Left hindlimb (tissue), 1 donor: ENCODE results near the gene DPY30.
A peak's percentile ranks its signal among the peaks of the same experiment; 100 is the strongest.
"Not testable (repeated sequence)": the region's sequence is repeated elsewhere in the genome, so short reads cannot be mapped to it uniquely, and the experiment has no call there.

Experiments
- DNase-seq: peaks from one replicate; pipeline ENCODE4 v3.0.0-alpha.2; 2018

Gene DPY30

DNA sequence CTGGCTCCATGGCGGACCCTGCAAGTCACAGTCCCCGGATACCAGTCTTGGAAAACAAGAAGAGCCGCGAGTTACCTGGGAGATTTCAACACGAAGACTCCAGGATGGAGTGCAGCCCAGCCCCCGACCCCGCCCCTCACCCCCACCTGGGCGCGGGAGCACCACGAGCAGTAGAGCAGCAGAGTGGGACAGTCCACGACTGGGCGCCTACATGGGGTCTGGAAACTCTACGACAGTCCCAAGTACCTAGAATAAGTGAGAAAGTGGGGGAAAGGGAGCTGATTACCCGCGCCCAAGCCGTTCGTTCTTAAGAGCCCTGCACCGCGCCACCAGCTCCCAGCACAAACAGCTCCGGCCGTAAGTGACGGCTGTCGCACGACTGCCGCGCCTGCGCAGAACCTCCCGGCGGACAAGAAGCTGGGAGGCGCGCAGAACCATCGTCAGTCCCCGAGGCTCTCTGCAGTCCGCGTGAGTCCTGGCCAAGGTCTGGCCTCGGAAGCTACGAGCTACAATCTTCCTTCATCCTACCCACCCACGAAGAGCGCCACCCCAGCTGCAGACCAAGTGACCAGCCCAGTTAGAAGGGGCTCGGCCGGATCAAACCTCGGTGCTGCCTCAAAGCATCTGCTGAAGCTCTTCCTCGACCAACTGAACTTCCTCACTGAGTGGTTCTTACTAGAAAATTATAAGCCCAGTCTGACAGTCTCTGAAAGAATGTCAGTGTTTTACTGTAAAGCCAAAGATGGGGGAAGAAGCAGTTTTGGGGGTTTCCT lies at the start of gene DPY30:
DPY30 (minus strand) TSS at position 359 of the 773 bp plus-strand sequence; CDS start at position 10, 349 bp downstream.
- DNase-seq, result peak; percentile 94

DNA sequence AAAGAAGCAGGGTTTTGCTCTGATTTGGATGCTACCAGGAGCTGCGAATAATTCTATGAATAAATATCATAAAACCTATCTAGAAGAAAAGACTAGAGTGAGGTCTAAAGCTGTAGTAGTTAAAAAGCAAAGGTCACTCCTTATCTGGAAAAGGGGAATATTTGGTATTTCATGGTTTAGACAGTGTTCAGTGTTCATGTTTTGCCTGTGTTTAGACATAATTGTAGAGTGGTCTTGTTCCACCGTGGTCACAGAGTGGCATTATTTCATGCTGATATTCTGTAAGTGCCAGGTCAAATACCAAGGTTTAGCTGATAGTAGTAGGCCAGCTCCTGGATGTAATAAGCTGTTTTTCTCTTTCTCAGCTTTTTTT lies 34.5 kb upstream of the DPY30 start:
- no peak for DNase-seq

DNA sequence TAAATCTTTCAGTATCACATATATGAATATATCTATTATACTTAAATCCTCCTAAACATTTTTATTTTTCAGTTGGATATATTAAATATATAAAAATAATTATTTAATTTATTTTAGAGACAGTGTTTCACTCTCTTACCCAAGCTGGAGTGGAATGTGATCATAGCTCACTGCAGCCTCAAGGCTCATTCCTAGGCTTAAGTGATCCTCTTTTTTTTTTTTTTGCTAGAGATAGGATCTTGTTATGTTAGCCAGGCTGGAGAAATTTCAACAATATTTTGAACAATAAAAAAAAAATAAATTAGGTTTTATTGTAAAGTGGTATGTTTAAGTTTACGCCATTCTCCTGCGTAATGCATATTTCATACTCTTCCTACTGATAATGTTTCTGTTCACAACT lies 27.9 kb upstream of the DPY30 start:
- no peak for DNase-seq

DNA sequence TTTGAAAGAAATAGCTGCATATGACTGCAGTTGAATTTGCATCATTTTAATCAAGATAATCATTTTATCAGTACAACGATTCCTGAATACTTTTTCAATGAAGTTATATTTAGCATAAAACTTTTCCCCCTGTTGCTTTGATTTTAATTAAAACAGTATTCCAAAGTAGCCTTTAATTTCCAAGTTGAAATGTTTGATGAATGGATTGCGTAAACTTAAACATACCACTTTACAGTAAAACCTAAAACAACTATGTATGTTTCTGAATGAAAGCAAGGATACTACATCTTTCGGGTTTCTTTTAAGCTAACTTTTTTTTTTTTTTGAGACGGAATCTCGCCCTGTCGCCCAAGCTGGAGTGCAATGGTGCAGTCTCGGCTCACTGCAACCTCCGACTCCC lies 25.1 kb upstream of the DPY30 start:
- no peak for DNase-seq

DNA sequence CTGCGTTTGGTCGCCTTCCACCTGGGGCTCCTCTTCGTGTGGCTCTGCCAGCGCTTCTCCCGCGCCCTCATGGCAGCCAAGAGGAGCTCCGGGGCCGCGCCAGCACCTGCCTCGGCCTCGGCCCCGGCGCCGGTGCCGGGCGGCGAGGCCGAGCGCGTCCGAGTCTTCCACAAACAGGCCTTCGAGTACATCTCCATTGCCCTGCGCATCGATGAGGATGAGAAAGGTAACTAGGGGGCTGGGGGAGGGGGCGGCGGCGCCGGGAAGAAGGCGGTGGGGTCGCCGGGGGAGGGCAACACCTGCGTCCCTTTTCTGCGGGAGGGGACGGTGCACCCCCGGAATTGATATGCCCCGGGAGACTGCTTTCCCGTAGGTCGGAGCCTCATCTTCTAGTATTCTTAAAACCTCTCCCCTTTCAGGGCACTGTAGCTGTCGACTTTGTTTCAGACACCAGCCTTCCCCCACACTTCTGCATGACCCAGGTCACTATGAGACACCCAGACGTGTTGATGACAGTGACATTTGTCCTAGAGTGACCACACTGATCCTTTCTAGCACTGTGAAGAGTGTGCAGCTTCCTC lies 24.5 kb upstream of the DPY30 start:
- no peak for DNase-seq

DNA sequence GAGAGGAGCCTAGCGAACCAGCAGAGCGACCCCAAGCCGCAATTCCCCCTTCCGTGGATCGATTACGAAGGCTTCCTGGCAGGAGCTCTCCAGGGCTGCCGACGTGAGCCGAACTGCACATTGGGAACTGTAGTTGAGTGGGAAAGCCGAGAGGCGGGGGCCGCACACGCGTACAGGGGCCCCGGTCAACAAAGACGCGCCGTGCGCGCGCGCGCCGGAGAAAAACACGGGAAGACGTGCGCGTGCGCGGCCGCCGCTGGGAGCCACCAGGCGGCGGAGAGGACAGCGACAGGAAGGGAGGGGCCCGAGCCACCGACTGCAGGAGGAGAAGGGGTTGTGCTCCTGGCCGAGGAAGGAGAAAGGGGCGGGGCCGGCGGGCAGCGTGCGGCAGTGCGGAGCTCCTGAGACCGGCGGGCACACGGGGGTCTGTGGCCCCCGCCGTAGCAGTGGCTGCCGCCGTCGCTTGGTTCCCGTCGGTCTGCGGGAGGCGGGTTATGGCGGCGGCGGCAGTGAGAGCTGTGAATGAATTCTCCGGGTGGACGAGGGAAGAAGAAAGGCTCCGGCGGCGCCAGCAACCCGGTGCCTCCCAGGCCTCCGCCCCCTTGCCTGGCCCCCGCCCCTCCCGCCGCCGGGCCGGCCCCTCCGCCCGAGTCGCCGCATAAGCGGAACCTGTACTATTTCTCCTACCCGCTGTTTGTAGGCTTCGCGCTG lies 23.9 kb upstream of the DPY30 start, which contains the start of gene SPAST:
SPAST (plus strand) TSS at position 247 of the 711 bp plus-strand sequence; CDS start at position 523, 276 bp downstream.
- peak; percentile 98 for DNase-seq

DNA sequence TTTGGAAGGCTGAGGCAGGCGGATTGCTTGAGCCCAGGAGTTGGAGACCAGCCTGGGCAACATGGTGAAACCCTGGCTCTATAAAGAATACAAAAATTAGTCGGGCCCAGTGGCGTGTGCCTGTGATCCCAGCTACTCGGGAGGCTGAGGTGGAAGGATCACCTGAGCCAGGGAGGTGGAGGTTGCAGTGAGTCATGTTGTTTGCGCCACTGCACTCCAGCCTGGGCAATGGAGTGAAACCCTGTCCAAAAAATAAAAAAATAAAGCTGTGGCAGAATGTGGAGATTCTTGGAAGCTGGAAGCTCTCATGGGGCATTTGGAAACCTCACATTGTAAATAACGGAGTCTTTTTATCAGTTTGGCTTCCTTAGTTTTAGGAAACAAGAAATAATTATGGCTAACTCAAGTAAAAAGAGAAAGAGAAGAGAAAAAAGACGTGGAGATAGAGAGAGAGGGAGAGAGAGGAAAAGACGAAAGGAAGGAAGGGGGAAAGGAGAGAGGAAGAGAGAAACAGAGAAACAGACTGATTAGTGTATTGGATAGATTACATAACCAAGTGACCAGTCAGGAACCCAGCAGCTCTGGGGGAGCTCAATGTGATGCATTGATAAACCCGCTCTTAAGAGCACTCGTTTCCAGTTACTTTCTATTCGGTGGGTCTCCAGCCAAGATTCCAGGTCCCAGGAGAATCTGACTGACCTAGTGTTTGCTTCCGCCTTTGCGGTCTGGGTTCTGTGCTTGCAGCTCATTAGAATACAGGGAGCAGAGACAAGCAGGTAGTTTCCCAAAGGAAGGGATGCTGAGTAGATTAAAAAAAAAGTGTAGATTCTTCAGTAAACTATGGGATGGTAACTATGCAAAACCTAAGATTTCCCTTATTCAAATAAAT lies 22.6 kb upstream of the DPY30 start:
- DNase-seq, result peak; percentile 60

DNA sequence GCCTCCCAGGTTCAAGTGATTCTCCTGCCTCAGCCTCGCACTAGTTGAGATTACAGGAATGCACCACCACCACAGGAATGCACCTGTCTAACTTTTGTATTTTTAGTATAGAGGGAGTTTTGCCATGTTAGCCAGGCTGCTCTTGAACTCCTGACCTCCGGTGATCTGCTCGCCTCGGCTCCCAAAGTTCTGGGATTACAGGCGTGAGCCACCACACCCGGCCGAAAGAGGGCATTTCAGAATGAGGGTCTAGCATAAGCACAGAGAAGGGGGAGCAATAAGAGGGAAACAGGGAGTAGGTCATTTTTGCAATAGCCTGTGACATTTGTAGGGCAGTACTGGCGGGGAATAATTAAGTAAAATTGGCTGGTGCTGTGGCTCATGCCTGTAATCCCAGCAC lies 21.8 kb upstream of the DPY30 start:
- DNase-seq, result no peak

DNA sequence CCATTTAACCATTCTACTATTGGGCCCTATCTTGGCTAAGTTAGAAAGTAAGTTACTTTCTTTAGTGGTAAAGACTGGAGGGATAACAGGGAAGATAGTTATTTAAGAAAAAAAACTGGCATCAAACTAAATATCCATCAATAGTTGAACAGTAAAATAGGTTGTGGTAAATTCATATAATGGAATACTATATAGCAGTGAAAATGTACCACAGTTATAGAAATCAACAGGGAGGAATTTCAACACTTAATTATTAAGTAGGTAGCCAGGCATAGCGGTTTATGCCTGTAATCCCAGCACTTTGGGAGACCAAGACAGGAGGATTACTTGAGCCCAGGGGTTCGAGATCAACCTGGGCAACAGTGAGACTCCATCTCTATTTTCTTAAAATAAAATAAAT lies 20.7 kb upstream of the DPY30 start:
- no peak for DNase-seq

DNA sequence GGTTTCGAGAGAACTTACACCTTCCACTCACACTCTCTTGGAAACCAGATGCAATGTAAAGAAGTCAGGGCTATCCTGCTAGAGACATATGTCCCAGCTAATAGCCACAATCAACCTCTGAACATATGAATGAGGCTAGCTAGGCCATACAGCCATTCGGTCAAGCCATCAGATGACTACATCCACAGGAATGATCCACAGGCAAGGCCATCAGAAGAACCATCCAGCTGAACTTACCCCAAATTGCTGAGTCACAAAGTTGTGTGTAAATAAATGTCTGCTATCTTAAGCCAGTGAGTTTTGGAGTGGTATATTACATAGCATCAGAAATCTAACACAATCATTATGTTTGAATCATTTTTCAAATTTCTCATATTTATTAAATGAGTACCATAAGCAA lies 18.5 kb upstream of the DPY30 start:
- DNase-seq, result no peak

DNA sequence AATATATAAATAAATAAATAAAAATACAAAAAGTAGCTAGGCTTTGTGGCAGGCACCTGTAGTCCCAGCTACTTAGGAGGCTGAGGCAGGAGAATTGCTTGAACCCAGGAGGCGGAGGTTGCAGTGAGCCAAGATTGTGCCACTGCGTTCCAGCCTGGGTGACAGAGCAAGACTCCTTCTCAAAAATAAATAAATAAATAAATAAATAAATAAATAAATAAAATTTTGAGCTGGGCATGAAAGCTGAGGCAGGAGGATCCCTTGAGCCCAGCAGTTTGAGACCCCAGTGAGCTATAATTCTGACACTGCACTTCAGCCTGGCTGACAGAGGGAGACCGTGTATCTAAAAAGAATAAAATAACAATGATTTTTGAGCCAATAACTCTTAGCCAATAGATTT lies 15.0 kb upstream of the DPY30 start:
- DNase-seq, result not testable (repeated sequence)

DNA sequence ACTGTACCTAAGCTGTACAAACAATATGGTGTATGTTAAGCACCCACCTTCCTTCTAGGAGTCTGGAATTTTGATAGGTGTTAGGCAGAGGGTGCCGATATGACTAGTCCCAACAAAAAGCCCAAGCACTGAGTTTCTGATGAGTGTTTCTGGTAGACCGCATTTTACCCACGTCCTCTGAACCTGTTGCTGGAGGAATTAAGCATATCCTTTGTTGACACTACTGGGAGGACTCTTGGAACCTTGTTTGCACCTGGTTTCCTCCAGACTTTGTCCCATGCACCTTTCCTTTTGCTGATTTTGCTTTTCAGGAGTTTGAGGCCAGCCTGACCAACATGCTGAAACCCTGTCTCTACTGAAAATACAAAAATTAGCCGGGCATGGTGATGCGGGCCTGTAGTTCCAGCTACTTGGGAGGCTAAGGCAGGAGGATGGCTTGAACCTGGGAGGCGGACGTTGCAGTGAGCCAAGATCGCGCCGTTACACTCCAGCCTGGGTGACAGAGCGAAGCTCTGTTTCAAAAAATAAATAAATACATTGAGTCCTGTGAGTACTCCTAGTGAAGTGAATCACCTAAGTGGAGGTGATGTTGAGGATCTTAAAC lies 12.3 kb upstream of the DPY30 start:
- no peak for DNase-seq

DNA sequence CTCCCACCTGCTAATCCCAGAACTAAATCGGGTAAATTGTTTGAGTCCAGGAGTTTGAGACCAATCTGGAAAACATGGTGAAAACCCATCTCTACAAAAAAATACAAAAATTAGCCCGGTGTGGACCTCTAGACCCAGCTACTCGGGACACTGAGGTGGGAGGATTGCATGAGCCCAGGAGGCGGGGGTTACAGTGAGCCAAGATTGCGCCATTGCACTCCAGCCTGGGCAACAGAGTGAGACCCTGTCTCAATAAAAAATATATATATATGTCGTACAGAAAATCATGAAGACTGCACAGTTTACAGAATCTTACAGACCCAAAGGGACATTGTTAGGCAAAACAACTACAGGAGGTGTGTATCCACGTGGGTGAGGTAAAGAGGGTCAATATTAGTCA lies 4.0 kb upstream of the DPY30 start:
- no peak for DNase-seq

DNA sequence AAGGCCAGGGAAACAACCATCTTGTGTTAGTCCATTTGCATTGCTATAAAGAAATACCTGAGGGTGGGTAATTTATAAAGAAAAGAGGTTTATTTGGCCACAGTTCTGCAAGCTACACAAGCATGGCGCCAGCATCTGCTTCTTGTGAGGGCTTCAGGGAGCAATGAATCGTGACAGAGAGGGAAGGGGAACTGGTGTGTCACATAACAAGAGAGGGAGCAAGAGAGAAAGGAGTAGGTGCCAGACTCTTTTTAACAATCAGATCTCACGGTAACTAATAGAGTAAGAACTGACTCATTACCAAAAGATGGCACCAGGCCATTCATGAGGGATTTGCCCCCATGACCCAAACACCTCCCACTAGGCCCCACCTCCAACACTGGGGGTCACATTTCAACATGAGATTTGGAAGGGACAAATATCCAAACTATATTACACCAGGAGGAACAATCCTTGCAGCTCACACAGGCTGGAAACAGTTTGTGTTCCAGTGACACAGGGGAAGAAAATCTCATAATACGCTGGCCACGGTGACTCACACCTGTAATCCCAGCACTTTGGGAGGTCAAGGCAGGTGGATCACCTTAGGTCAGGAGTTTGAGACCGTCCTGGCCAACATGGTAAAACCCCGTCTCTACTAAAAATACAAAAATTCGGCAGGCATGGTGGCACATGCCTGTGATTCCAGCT lies 5.3 kb downstream of the DPY30 start:
- DNase-seq, result not testable (repeated sequence)

DNA sequence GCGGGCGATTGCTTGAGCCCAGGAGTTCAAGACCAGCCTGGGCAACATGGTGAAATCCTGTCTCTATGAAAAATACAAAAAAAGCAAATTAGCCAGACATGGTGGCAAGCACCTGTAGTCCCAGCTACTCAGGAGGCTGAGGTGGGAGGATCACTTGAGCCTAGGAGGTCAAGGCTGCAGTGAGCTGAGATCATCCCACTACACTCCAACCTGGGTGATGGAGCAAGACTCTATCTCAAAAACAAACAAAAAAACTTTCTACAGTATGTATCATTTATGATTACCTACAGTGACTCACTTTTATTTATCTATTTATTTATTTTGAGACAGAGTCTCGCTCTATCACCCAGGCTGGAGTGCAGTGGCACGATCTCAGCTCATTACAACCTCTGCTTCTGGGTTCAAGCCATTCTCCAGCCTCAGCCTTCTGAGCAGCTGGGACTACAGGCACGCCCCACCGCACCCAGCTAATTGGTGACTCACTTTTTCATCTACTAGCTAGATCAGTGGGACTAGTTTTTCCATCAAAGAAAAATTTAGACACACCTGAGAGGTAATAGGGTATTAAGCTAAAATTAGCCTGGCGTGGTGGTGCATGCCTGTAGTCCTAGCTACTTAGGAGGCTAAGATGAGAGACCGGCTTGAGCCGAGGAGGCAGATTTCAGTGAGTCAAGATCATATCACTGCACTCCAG lies 20.7 kb downstream of the DPY30 start:
- not testable (repeated sequence) for DNase-seq

DNA sequence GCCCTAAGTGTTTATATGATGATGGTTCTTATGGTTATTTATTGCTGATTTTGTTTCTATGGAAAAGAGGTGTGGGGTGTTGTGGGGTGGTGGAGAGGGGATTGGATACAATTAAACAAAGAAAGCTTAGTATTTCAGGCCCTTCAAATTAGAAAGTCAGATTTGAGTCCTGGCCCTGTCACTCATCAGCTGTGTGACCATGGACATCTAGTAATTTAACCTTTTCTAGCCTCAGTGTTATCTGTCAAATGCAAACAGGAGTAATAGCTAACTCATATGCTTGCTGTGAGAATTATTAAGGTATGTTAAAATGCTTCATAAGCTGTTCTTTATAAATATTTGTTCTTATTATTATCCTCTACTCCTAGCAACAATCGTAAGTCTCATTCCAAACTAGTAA lies 26.7 kb downstream of the DPY30 start:
- no peak for DNase-seq

DNA sequence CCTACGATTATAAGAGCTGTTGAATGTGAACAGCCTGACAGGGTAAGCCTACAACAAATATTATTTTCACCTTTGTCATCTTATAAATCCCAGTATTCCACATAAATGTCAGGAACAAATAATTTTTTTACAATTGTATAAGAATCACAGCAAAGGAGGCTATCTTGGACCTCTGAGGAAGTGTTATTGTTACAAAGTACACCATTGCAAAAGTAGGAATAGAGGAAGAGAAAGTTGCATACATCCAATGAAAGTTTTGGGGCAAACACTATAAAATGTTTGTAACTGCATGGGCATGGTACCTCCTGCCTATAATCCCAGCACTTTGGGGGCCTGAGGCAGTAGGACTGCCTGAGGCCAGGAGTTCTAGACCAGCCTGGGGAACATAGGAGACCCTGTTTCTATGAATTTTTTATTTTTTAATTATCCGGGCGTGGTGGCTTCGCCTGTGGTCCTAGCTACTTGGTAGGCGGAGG lies 28.1 kb downstream of the DPY30 start:
- no peak for DNase-seq

DNA sequence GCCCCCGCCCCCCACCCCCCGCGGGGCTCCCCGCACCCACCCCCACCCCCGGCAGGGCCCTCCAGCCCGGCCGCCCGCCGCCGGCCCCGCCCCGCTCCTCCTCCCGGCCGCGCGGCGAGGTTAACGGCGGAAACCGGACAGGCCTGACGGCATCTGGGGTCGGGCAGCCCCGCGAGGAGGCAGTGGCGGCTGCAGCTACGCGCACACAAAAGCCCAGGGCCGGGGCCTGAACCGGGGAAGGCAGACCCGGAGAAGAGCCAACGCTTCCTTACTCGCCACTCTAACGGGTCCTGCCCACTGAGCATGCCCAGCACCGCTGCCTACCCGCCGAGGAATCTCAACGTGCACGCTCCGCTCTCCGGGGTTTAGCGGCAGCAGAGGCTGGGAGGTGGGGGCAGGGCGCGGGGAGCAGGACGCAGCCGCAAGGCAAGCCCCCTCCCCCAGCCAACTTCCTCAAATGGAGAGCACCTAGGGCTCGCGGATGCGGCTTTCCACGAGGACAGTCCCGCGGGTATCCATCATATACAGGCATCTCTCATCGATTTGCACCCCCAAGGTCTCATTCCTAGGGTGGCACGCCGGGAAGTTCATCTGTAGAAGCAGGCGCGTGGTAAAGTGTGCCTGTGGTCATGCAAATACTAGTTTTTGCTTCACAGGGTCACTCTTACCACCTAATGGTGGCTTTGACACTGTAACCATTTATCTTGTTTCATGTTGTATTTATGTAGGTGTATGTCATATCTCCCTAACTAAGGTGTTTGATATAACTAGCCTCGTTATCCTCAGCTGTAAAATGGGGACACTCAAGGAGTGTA lies 28.7 kb downstream of the DPY30 start, which contains the start of gene MEMO1:
MEMO1 (minus strand) TSS at position 339 of the 815 bp plus-strand sequence. CDS start 761 bp downstream, outside the sequence.
- DNase-seq, result peak; percentile 96

DNA sequence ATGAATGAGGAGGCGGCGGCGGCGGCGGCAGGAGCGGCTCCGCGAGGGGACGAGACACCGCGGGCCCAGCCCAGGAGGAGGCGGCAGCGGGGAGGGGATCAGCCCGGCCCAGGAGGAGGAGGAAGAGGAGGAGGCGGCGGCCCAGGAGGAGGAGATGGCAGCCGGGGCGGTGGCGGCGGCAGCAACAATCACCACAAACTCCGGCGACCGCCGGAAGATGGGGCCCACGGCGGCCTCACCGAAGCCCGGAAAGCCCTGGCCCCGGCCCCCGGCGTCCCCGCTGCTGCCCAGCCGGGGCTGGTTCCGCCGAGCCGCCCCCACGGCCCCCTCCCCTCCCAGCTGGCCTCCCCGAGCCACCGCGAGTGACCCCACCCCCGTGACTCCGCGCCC lies 29.3 kb downstream of the DPY30 start:
- not testable (repeated sequence) for DNase-seq
